ENCODE data around the gene COG8. TPM values are rescaled to one million over a fixed set of nuclear protein-coding genes. Genes with fewer than 3 reads are reported as not detected.

Gene COG8
- total and polyA plus RNA-seq, 2 donors from 2014 or later = 33.8 to 49.5 TPM

GRCh38 chr16:69320740-69321073 is 18.7 kb downstream of the COG8 start:
- Histone ChIP-seq H3K27me3 (ENCODE audit: control insufficient read depth, insufficient read depth, low read length) (no peaks in the 10 kb centered on the region), H3K9ac (ENCODE audit: low read length in 3 of 3) (no peak overlapping the region), H3K9me3 (ENCODE audit: control insufficient read depth in 2 of 3, insufficient read depth in 1 of 3, low read length in 3 of 3) (no peaks in the 10 kb centered on the region), H3K4me3 (ENCODE audit: low read length in 3 of 3) (no peak overlapping the region), H3K36me3 (ENCODE audit: control insufficient read depth in 2 of 3, insufficient read depth in 3 of 3, low read length in 3 of 3) (peaks cover 7 to 68% (median 57%) of the 10 kb centered on the region in 3 donors), H3K27ac (ENCODE audit: low read depth in 2 of 2, low read length in 2 of 2) (no peak overlapping the region), H3K4me1 (ENCODE audit: control insufficient read depth in 2 of 3, insufficient read depth in 2 of 3, low read depth in 1 of 3, low read length in 3 of 3) (peaks cover 0 to 18% (median 17%) of the 10 kb centered on the region in 3 donors)
- DNase-seq (peak in 1 of 5 donors; percentile 42), FAIRE-seq (no peak)
- no peak for TF ChIP-seq CTCF (IDR thresholded peaks at IDR 0.05; ENCODE audit: borderline replicate concordance, extremely low read depth, insufficient read depth)
- intact Hi-C loops (cut with DNase I) = no loop called here

GRCh38 chr16:69319826-69320739 is 19.3 kb downstream of the COG8 start:
- H3K36me3 ChIP-seq (ENCODE audit: control insufficient read depth in 2 of 3, insufficient read depth in 3 of 3, low read length in 3 of 3) = peaks cover 7 to 67% (median 59%) of the 10 kb centered on the region in 3 donors
- peaks cover 0 to 18% (median 14%) of the 10 kb centered on the region in 3 donors for H3K4me1 ChIP-seq (ENCODE audit: control insufficient read depth in 2 of 3, insufficient read depth in 2 of 3, low read depth in 1 of 3, low read length in 3 of 3)
- TF ChIP-seq CTCF (IDR thresholded peaks at IDR 0.05; ENCODE audit: borderline replicate concordance, extremely low read depth, insufficient read depth) = no peak
- H3K27me3 ChIP-seq (ENCODE audit: control insufficient read depth, insufficient read depth, low read length) = no peaks in the 10 kb centered on the region
- no peak overlapping the region for H3K9ac ChIP-seq (ENCODE audit: low read length in 3 of 3)
- H3K9me3 ChIP-seq (ENCODE audit: control insufficient read depth in 2 of 3, insufficient read depth in 1 of 3, low read length in 3 of 3) = no peaks in the 10 kb centered on the region
- FAIRE-seq (no peak), DNase-seq (no peak)
- intact Hi-C loops (cut with DNase I) = no loop called here
- H3K27ac ChIP-seq (ENCODE audit: low read depth in 2 of 2, low read length in 2 of 2) = no peak overlapping the region
- H3K4me3 ChIP-seq (ENCODE audit: low read length in 3 of 3) = no peak overlapping the region

- intact Hi-C loops (cut with DNase I) = no loop called here
- H3K36me3 ChIP-seq (ENCODE audit: control insufficient read depth in 2 of 3, insufficient read depth in 3 of 3, low read length in 3 of 3) = peaks cover 7 to 61% (median 53%) of the 10 kb centered on the region in 3 donors
- H3K9ac ChIP-seq (ENCODE audit: low read length in 3 of 3) = no peak overlapping the region
- H3K9me3 ChIP-seq (ENCODE audit: control insufficient read depth in 2 of 3, insufficient read depth in 1 of 3, low read length in 3 of 3) = no peaks in the 10 kb centered on the region
- FAIRE-seq (no peak), DNase-seq (no peak)
- TF ChIP-seq CTCF (IDR thresholded peaks at IDR 0.05; ENCODE audit: borderline replicate concordance, extremely low read depth, insufficient read depth) = no peak
- H3K27me3 ChIP-seq (ENCODE audit: control insufficient read depth, insufficient read depth, low read length) = no peaks in the 10 kb centered on the region
- no peak overlapping the region for H3K4me3 ChIP-seq (ENCODE audit: low read length in 3 of 3)
- H3K4me1 ChIP-seq (ENCODE audit: control insufficient read depth in 2 of 3, insufficient read depth in 2 of 3, low read depth in 1 of 3, low read length in 3 of 3) = peaks cover 0 to 12% (median 10%) of the 10 kb centered on the region in 3 donors
- H3K27ac ChIP-seq (ENCODE audit: low read depth in 2 of 2, low read length in 2 of 2) = no peak overlapping the region
Measured at GRCh38 chr16:69319381-69319780, 20.0 kb downstream of the COG8 start.
